GM11168 (cell line): ENCODE measurements around the gene FAIM.
"Not testable (repeated sequence)": the region's sequence is repeated elsewhere in the genome, so short reads cannot be mapped to it uniquely, and the experiment has no call there.

Source experiments
- in situ Hi-C: fragments of 300-500 bp; cut with MboI; formaldehyde crosslinking; loops from one replicate; pipeline ENCODE4 v1.12.0; 2022; ENCODE audit warnings: low sequenced_read_pairs; ENCODE audit not compliant: unreplicated experiment

The FAIM gene

GRCh38 chr3:138608322-138609135 is at the start of gene FAIM:
TSS of gene FAIM (plus strand) at chr3:138608771. CDS start at chr3:138619727, 10,956 bp downstream.
- in situ Hi-C loops = no loop called here

GRCh38 chr3:138559134-138559533 is 49.4 kb upstream of the FAIM start:
- in situ Hi-C loops = no loop called here

- in situ Hi-C loops = no loop called here
These were observed 48.1 kb upstream of the FAIM start for GRCh38 chr3:138560501-138560900.

GRCh38 chr3:138562902-138563301 is 45.7 kb upstream of the FAIM start:
- in situ Hi-C loops = not testable (repeated sequence)

- in situ Hi-C loops = not testable (repeated sequence)
These were observed 42.3 kb upstream of the FAIM start for GRCh38 chr3:138566293-138566692.

- in situ Hi-C loops = no loop called here
These were observed 41.2 kb upstream of the FAIM start for GRCh38 chr3:138567403-138567802.

GRCh38 chr3:138569090-138569489 is 39.5 kb upstream of the FAIM start:
- in situ Hi-C loops = no loop called here

- in situ Hi-C loops = not testable (repeated sequence)
These were observed 38.9 kb upstream of the FAIM start for GRCh38 chr3:138569624-138570023.

- in situ Hi-C loops = no loop called here
These were observed 35.4 kb upstream of the FAIM start for GRCh38 chr3:138573138-138573537.

GRCh38 chr3:138578141-138578540 is 30.4 kb upstream of the FAIM start:
- in situ Hi-C loops = no loop called here

- in situ Hi-C loops = no loop called here
These were observed 29.5 kb upstream of the FAIM start for GRCh38 chr3:138578961-138579574.

GRCh38 chr3:138587374-138587773 is 21.2 kb upstream of the FAIM start:
- in situ Hi-C loops = no loop called here

GRCh38 chr3:138588445-138588844 is 20.1 kb upstream of the FAIM start:
- in situ Hi-C loops = no loop called here

GRCh38 chr3:138591392-138591791 is 17.2 kb upstream of the FAIM start:
- in situ Hi-C loops = no loop called here

- in situ Hi-C loops = no loop called here
These were observed 15.0 kb upstream of the FAIM start for GRCh38 chr3:138593488-138594149.

GRCh38 chr3:138594150-138594934 is 14.2 kb upstream of the FAIM start, which contains the start of gene CEP70:
TSS of gene CEP70 (minus strand) at chr3:138594260. CDS start at chr3:138572927, 21,333 bp downstream.
- in situ Hi-C loops = no loop called here

GRCh38 chr3:138594935-138595610 is 13.5 kb upstream of the FAIM start:
- in situ Hi-C loops = loop anchor here (5.0 kb wide), 1 partner anchor 327 kb away; no protein-coding TSS in a partner anchor

GRCh38 chr3:138597186-138597976 is 11.2 kb upstream of the FAIM start:
- in situ Hi-C loops = loop anchor here (5.0 kb wide), 1 partner anchor 325 kb away; no protein-coding TSS in a partner anchor

- in situ Hi-C loops = loop anchor here (5.0 kb wide), 1 partner anchor 324 kb away; no protein-coding TSS in a partner anchor
These were observed 10.0 kb upstream of the FAIM start for GRCh38 chr3:138598534-138598933.
